Measurements from ENCODE around the gene SRSF3.
"Not testable (repeated sequence)": the region's sequence is repeated elsewhere in the genome, so short reads cannot be mapped to it uniquely, and the experiment has no call there.

SRSF3 gene

GRCh38 chr6:36651659-36652379 lies 57.7 kb downstream of the SRSF3 start:
- DNase-seq = no peak

GRCh38 chr6:36654469-36654868 lies 60.3 kb downstream of the SRSF3 start:
- DNase-seq = not testable (repeated sequence)

Data from NCI-H1048 (cell line).